Gastrocnemius medialis (tissue), 4 donors: ENCODE measurements around the gene FRAT1. TPM values are rescaled to one million over a fixed set of nuclear protein-coding genes. Genes with fewer than 3 reads are reported as not detected.

ENCODE experiments used
- ATAC-seq, 2 donors: fragments of 150-250 bp; one replicate each; pipeline ENCODE4 v1.9.1; 2016
- DNase-seq, 2 donors: peaks; one replicate each; pipeline ENCODE4 v3.0.0-alpha.2; 2019
- H3K27ac ChIP-seq, 4 donors: fragments of 200-600 bp; sonication (generic); 1 replicate in 1 of 4; 2 replicates in 3 of 4; pipeline ENCODE4 v1.5.1; 2016 to 2018; ENCODE audit warnings: mild to moderate bottlenecking in 2 of 4, moderate library complexity in 1 of 4
- H3K27me3 ChIP-seq, 3 donors: fragments of 200-600 bp; sonication (generic) in 2 of 3; 1 replicate in 1 of 3; 2 replicates in 2 of 3; pipeline versions ENCODE4 v1.5.1 to v1.6.0; 2016 to 2019; ENCODE audit warnings: mild to moderate bottlenecking in 1 of 3, moderate library complexity in 1 of 3
- H3K36me3 ChIP-seq, 2 donors: fragments of 200-600 bp; sonication (generic) in 1 of 2; one replicate each; pipeline ENCODE4 v1.5.1; 2017 to 2018
- H3K4me1 ChIP-seq, 2 donors: fragments of 200-600 bp; sonication (generic) in 1 of 2; one replicate each; pipeline ENCODE4 v1.5.1; 2016 to 2017; ENCODE audit warnings: mild to moderate bottlenecking in 2 of 2
- H3K4me3 ChIP-seq, 4 donors: fragments of 200-600 bp; sonication (generic) in 3 of 4; 1 replicate in 1 of 4; 2 replicates in 3 of 4; pipeline ENCODE4 v1.5.1; 2016 to 2019; ENCODE audit warnings: mild to moderate bottlenecking in 2 of 4
- H3K9me3 ChIP-seq, 3 donors: fragments of 200-600 bp; sonication (generic) in 2 of 3; 1 replicate in 1 of 3; 2 replicates in 2 of 3; pipeline ENCODE4 v1.5.1; 2016 to 2019
- POLR2A ChIP-seq, 2 donors: fragments of 450-650 bp; IDR thresholded peaks; one replicate each; pipeline ENCODE4 v1.6.1; 2017; ENCODE audit warnings: antibody characterized with exemption in 2 of 2, mild to moderate bottlenecking in 2 of 2, moderate library complexity in 2 of 2
- in situ Hi-C, 4 donors: fragments of 200-750 bp; cut with MboI; loops; one replicate each; pipeline versions ENCODE4 v1.15.0 to v1.8.0; 2017; ENCODE audit warnings: low sequenced_read_pairs in 4 of 4
- intact Hi-C: fragments of 100-400 bp; cut with DNase I; formaldehyde crosslinking; loops from one replicate; pipeline ENCODE4 v1.15.1; 2023; ENCODE audit warnings: low total_unique reads
- total RNA-seq, 4 donors: library from RNA; depleted of rRNA; stranded (reverse); fragments of >200 nt; gene quantifications; one replicate each; pipeline versions ENCODE4 v1.1.0 to v1.2.3, GENCODE V29; 2016
- TF ChIP-seq, protein P1 (sequence below), 5 experiments: fragments of 450-650 bp in 3 of 5; fragments of 200-600 bp in 2 of 5; sonication (generic) in 2 of 5; IDR thresholded peaks in 4 of 5; conservative IDR thresholded peaks in 1 of 5; 1 replicate in 4 of 5; 2 replicates in 1 of 5; pipeline ENCODE4 v1.5.1; 2016 to 2019; ENCODE audit warnings: antibody characterized with exemption in 5 of 5, mild to moderate bottlenecking in 3 of 5, moderate library complexity in 3 of 5

Gene FRAT1
- total RNA-seq, 4 donors from 2014 or later: 1.7 to 7.6 (median 3.2) TPM

DNA sequence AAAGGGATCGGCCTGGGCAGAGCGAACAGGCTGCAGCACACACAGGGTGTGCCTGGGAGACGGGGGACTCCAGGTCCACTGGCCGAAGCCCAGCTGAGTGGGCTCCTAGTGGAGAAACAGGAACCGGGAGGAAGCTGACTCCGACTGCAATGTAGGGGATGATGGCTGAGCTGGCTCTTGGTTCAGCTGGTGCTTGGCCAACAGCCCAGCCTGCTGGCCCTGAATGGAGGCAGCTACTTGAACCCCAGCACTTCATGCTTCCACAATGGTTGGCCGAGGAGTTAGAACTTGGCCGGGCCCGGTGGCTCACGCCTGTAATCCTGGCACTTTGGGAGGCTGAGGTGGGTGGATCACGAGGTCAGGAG, 42.4 kb downstream of the FRAT1 start:
- DNase-seq: no peak
- Histone ChIP-seq H3K4me3 (no peak overlapping the region), H3K27me3 (no peaks in the 10 kb centered on the region), H3K4me1 (no peaks in the 10 kb centered on the region), H3K36me3 (peaks cover 0 to 90% of the 10 kb centered on the region in 2 donors), H3K27ac (no peak overlapping the region), H3K9me3 (no peaks in the 10 kb centered on the region)
- intact Hi-C loops (no loop called here), in situ Hi-C loops (no loop called here)
- ATAC-seq: no peak
- no peak for TF ChIP-seq POLR2A (IDR thresholded peaks at IDR 0.05)
- TF ChIP-seq, protein P1, sequence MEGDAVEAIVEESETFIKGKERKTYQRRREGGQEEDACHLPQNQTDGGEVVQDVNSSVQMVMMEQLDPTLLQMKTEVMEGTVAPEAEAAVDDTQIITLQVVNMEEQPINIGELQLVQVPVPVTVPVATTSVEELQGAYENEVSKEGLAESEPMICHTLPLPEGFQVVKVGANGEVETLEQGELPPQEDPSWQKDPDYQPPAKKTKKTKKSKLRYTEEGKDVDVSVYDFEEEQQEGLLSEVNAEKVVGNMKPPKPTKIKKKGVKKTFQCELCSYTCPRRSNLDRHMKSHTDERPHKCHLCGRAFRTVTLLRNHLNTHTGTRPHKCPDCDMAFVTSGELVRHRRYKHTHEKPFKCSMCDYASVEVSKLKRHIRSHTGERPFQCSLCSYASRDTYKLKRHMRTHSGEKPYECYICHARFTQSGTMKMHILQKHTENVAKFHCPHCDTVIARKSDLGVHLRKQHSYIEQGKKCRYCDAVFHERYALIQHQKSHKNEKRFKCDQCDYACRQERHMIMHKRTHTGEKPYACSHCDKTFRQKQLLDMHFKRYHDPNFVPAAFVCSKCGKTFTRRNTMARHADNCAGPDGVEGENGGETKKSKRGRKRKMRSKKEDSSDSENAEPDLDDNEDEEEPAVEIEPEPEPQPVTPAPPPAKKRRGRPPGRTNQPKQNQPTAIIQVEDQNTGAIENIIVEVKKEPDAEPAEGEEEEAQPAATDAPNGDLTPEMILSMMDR (IDR thresholded peaks at IDR 0.05 in 4 of 5, conservative IDR thresholded peaks at IDR 0.05 in 1 of 5): no peak

DNA sequence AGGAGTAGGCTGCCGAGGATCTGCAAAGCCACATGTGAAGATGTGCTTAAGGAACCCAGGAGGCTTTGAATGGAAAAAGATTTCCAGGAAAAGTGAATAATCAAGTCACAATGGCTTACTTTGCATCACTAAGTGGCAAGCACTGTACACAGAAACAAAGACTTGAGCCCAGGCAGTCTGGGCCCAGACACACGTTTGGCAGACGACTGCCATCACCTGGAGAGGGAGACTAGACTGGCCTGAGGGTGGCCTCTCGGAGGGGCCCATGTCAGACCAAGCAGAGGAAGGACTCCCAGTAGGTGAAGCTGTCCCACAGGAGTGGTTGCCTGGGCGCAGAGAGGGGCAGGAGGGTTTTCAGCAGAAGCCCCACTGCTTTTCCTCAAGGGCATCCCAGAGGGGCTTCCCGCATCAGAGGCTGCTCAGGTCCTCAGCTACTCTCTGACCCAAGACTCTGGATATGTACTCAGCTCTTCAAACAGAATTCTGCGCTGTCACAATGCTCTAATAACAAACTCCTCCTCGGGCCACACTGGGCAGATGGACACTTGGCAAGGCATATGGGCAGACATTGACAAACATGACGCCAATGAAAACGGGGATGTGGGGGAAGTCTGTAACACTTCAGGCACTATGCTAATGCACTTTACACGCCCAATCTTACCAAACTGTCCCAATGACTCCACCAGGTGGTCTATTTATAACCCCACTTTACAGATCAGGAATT, 43.4 kb downstream of the FRAT1 start:
- Histone ChIP-seq H3K9me3 (no peaks in the 10 kb centered on the region), H3K4me3 (no peak overlapping the region), H3K27me3 (no peaks in the 10 kb centered on the region), H3K36me3 (peaks cover 0 to 90% of the 10 kb centered on the region in 2 donors), H3K4me1 (peaks cover 0 to 5% of the 10 kb centered on the region in 2 donors), H3K27ac (no peak overlapping the region)
- TF ChIP-seq, protein P1 (IDR thresholded peaks at IDR 0.05 in 4 of 5, conservative IDR thresholded peaks at IDR 0.05 in 1 of 5): no peak
- no peak for TF ChIP-seq POLR2A (IDR thresholded peaks at IDR 0.05)
- in situ Hi-C loops (no loop called here), intact Hi-C loops (no loop called here)
- ATAC-seq (no peak), DNase-seq (no peak)

- Histone ChIP-seq H3K36me3 (peaks cover 0 to 88% of the 10 kb centered on the region in 2 donors), H3K4me3 (no peak overlapping the region), H3K27ac (no peak overlapping the region), H3K9me3 (no peaks in the 10 kb centered on the region), H3K4me1 (peaks cover 0 to 8% of the 10 kb centered on the region in 2 donors), H3K27me3 (no peaks in the 10 kb centered on the region)
- TF ChIP-seq POLR2A (IDR thresholded peaks at IDR 0.05): no peak
- TF ChIP-seq, protein P1 (IDR thresholded peaks at IDR 0.05 in 4 of 5, conservative IDR thresholded peaks at IDR 0.05 in 1 of 5): no peak
- in situ Hi-C loops (no loop called here), intact Hi-C loops (no loop called here)
- ATAC-seq (no peak), DNase-seq (no peak)
Measured at GRCh38 chr10:97363071-97363470, 44.0 kb downstream of the FRAT1 start.

DNA sequence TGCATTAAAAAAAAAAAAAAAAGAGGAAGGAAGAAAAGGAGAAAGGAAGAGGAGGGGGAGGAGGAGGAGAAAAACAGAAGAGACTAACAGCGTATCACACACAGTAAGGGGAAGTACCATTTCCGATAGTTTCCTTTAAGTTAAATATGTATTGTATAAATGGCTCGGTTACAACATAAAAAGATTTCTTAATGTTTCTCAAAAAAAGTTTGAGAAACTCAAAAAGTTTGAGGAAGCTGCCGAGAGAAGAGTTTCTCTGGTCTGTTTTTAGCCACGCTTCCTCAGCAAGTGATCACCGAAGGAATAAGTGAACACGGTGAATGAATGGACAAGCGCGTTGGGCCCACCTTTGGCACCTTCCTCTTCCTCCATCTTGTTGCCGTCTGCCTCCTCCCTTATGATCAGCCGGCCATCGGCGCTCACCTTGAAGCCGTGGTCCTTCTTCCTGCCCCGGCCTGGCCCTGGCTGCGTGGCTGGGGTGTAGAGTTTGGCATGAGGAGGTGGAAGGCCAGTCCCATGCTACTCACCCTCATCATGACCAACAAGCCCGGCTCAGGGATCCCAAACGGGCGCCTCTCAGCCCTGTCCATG, 46.8 kb downstream of the FRAT1 start:
- no peak for TF ChIP-seq POLR2A (IDR thresholded peaks at IDR 0.05)
- TF ChIP-seq, protein P1 (IDR thresholded peaks at IDR 0.05 in 4 of 5, conservative IDR thresholded peaks at IDR 0.05 in 1 of 5): no peak
- H3K4me1 ChIP-seq: peaks cover 0 to 8% of the 10 kb centered on the region in 2 donors
- peak overlapping the region in 1 of 4 donors; percentile 34 for H3K27ac ChIP-seq
- intact Hi-C loops (no loop called here), in situ Hi-C loops (no loop called here)
- ATAC-seq (no peak), DNase-seq (no peak)
- no peaks in the 10 kb centered on the region for H3K9me3 ChIP-seq
- no peaks in the 10 kb centered on the region for H3K27me3 ChIP-seq
- peaks cover 0 to 88% of the 10 kb centered on the region in 2 donors for H3K36me3 ChIP-seq
- no peak overlapping the region for H3K4me3 ChIP-seq
